H1 (cell line): ENCODE measurements around the gene TSTD2. TPM values are rescaled to one million over a fixed set of nuclear protein-coding genes. Genes with fewer than 3 reads are reported as not detected.

Experiments
- CTCF ChIA-PET: fragments of 300-600 bp; sonication (Branson Sonifier 250); formaldehyde crosslinking; loops from one replicate; lab custom pipeline; 2021; ENCODE audit not compliant: partially characterized antibody; lab: Charles Lee
- POLR2A ChIA-PET: fragments of 300-600 bp; sonication (Branson Sonifier 250); formaldehyde crosslinking; loops from one replicate; lab custom pipeline; 2021; ENCODE audit warnings: inconsistent platforms; ENCODE audit not compliant: partially characterized antibody; lab: Charles Lee
- DNase-seq, 2 experiments: peaks; one replicate each; pipeline versions ENCODE4 v3.0.0 to v3.0.0-alpha.2; 2010 to 2022; ENCODE audit warnings: low spot score in 2 of 2, low read depth in 1 of 2, mixed read lengths in 1 of 2
- FAIRE-seq: peaks from 2 replicates; lab custom pipeline; 2011; peaks lifted over from hg19 to GRCh38; lab: Jason Lieb, UNC
- H2AFZ ChIP-seq: 2 replicates; pipeline ENCODE4 v1.8.1; 2012; ENCODE audit warnings: low read length, inconsistent platforms
- H2AK5ac ChIP-seq: 2 replicates; pipeline ENCODE4 v1.6.1; 2013; ENCODE audit warnings: low read depth, low read length
- H2BK120ac ChIP-seq: replicated peaks from 2 replicates; pipeline ENCODE3; 2013; ENCODE audit warnings: low read depth, low read length, inconsistent platforms
- H2BK12ac ChIP-seq: 2 replicates; pipeline ENCODE4 v1.6.1; 2013; ENCODE audit warnings: low read depth, low read length
- H2BK15ac ChIP-seq: 2 replicates; pipeline ENCODE4 v1.6.1; 2013; ENCODE audit warnings: low read length
- H2BK20ac ChIP-seq: 2 replicates; pipeline ENCODE4 v1.6.1; 2013; ENCODE audit warnings: low read length
- H2BK5ac ChIP-seq: 2 replicates; pipeline ENCODE4 v1.6.1; 2013; ENCODE audit warnings: low read depth, low read length
- H3K14ac ChIP-seq: 2 replicates; pipeline ENCODE4 v1.6.1; 2013; ENCODE audit warnings: inconsistent platforms; ENCODE audit not compliant: insufficient read length
- H3K18ac ChIP-seq: 2 replicates; pipeline ENCODE4 v1.6.1; 2013; ENCODE audit warnings: low read length; ENCODE audit errors: extremely low read depth
- H3K23ac ChIP-seq: 2 replicates; pipeline ENCODE4 v1.6.1; 2013; ENCODE audit warnings: inconsistent platforms; ENCODE audit not compliant: insufficient read length
- H3K23me2 ChIP-seq: 2 replicates; pipeline ENCODE4 v1.6.1; 2013; ENCODE audit warnings: low read depth, low read length
- H3K27ac ChIP-seq: 2 replicates; pipeline ENCODE4 v1.6.1; 2011; ENCODE audit warnings: low read depth, low read length, inconsistent platforms
- H3K27me3 ChIP-seq, 4 experiments: replicated peaks in 1 of 4; 1 replicate in 1 of 4; 2 replicates in 3 of 4; pipeline versions ENCODE4 v1.6.1 to v1.8.1; 2011 to 2013; ENCODE audit warnings: low read length in 3 of 4, mild to moderate bottlenecking in 3 of 4, inconsistent platforms in 2 of 4, mixed read lengths in 2 of 4, moderate library complexity in 1 of 4; ENCODE audit not compliant: control insufficient read depth in 3 of 4, insufficient read depth in 3 of 4; ENCODE audit errors: extremely low read depth in 1 of 4
- H3K36me3 ChIP-seq, 4 experiments: 2 replicates each; pipeline versions ENCODE4 v1.6.1 to v1.8.1; 2011 to 2013; ENCODE audit warnings: mild to moderate bottlenecking in 4 of 4, low read length in 3 of 4, moderate library complexity in 2 of 4, control low read depth in 1 of 4, inconsistent platforms in 1 of 4; ENCODE audit not compliant: insufficient read depth in 4 of 4, control insufficient read depth in 2 of 4
- H3K4ac ChIP-seq: replicated peaks from 2 replicates; pipeline ENCODE3; 2013; ENCODE audit warnings: low read length, low read depth, mixed read lengths, inconsistent platforms; ENCODE audit not compliant: insufficient read length
- H3K4me1 ChIP-seq, 4 experiments: replicated peaks in 1 of 4; 1 replicate in 1 of 4; 2 replicates in 3 of 4; pipeline versions ENCODE4 v1.6.1 to v1.8.1; 2011 to 2013; ENCODE audit warnings: low read length in 3 of 4, inconsistent platforms in 2 of 4, mixed read lengths in 1 of 4; ENCODE audit not compliant: insufficient read depth in 4 of 4, control insufficient read depth in 3 of 4
- H3K4me2 ChIP-seq, 2 experiments: 2 replicates each; pipeline versions ENCODE4 v1.6.1 to v1.8.1; 2011 to 2013; ENCODE audit warnings: low read depth in 2 of 2, low read length in 2 of 2, control low read depth in 1 of 2, inconsistent platforms in 1 of 2, mild to moderate bottlenecking in 1 of 2; ENCODE audit not compliant: insufficient read depth in 1 of 2
- H3K4me3 ChIP-seq, 4 experiments: fragments of 200-600, 300-600 bp in 1 of 4; sonication (generic), shearing (Covaris generic), sonication (Bioruptor Twin) in 1 of 4; 2 replicates each; pipeline versions ENCODE4 v1.5.1 to v1.8.1; 2011 to 2016; ENCODE audit warnings: low read length in 4 of 4, low read depth in 3 of 4, control low read depth in 2 of 4, inconsistent platforms in 2 of 4, mild to moderate bottlenecking in 2 of 4, mixed read lengths in 1 of 4, moderate library complexity in 1 of 4; ENCODE audit not compliant: insufficient read depth in 2 of 4; ENCODE audit errors: extremely low read depth in 1 of 4
- H3K56ac ChIP-seq: replicated peaks from 2 replicates; pipeline ENCODE3; 2013; ENCODE audit warnings: low read depth, mild to moderate bottlenecking, mixed read lengths, low read length, inconsistent platforms; ENCODE audit not compliant: insufficient read length
- H3K79me1 ChIP-seq: 2 replicates; pipeline ENCODE4 v1.6.1; 2013; ENCODE audit warnings: low read depth, low read length, control low read depth
- H3K79me2 ChIP-seq, 2 experiments: 2 replicates each; pipeline versions ENCODE4 v1.6.1 to v1.8.1; 2012 to 2013; ENCODE audit warnings: low read length in 2 of 2, mild to moderate bottlenecking in 2 of 2, inconsistent platforms in 1 of 2; ENCODE audit not compliant: insufficient read depth in 2 of 2, control insufficient read depth in 1 of 2
- H3K9ac ChIP-seq, 4 experiments: replicated peaks in 1 of 4; 1 replicate in 1 of 4; 2 replicates in 3 of 4; pipeline versions ENCODE4 v1.6.1 to v1.8.1; 2011 to 2013; ENCODE audit warnings: low read depth in 3 of 4, low read length in 3 of 4, control low read depth in 2 of 4, mild to moderate bottlenecking in 2 of 4, moderate library complexity in 2 of 4, inconsistent platforms in 1 of 4; ENCODE audit errors: extremely low read depth in 1 of 4
- H3K9me3 ChIP-seq, 2 experiments: 2 replicates each; pipeline versions ENCODE4 v1.6.1 to v1.8.1; 2012 to 2013; ENCODE audit warnings: mild to moderate bottlenecking in 2 of 2, moderate library complexity in 2 of 2, control low read depth in 1 of 2, inconsistent platforms in 1 of 2, low read depth in 1 of 2, low read length in 1 of 2, mixed read lengths in 1 of 2; ENCODE audit not compliant: insufficient read depth in 2 of 2
- H4K20me1 ChIP-seq, 2 experiments: replicated peaks in 1 of 2; 2 replicates each; pipeline versions ENCODE3 to v1.8.1; 2011 to 2013; ENCODE audit warnings: inconsistent platforms in 2 of 2, low read length in 2 of 2, mild to moderate bottlenecking in 1 of 2; ENCODE audit not compliant: insufficient read depth in 2 of 2, control insufficient read depth in 1 of 2
- H4K5ac ChIP-seq: 2 replicates; pipeline ENCODE4 v1.6.1; 2013; ENCODE audit warnings: low read length, low read depth, mixed read lengths, inconsistent platforms; ENCODE audit not compliant: insufficient read length
- H4K8ac ChIP-seq: 2 replicates; pipeline ENCODE4 v1.8.0; 2013; ENCODE audit warnings: mild to moderate bottlenecking, moderate library complexity, low read length, inconsistent platforms; ENCODE audit not compliant: insufficient read depth; ENCODE audit errors: extremely low read depth
- H4K91ac ChIP-seq: replicated peaks from 2 replicates; pipeline ENCODE3; 2013; ENCODE audit warnings: low read length, mixed read lengths, inconsistent platforms; ENCODE audit not compliant: insufficient read length
- ASH2L ChIP-seq: fragments of 200-600, 300-600 bp; sonication (generic); IDR thresholded peaks from one replicate; pipeline ENCODE4 v1.7.1; 2017; ENCODE audit warnings: low read length
- BACH1 ChIP-seq: IDR thresholded peaks from 2 replicates; pipeline ENCODE4 v1.6.1; 2012; ENCODE audit warnings: low read length, improper control_type of control experiment
- BCL11A ChIP-seq, 2 experiments: IDR thresholded peaks; one replicate each; pipeline ENCODE4 v1.6.1; 2011; ENCODE audit warnings: low read depth in 2 of 2, low read length in 2 of 2, mild to moderate bottlenecking in 2 of 2
- CEBPB ChIP-seq: IDR thresholded peaks from 2 replicates; pipeline ENCODE4 v1.6.1; 2012; ENCODE audit warnings: low read depth, low read length
- JUND ChIP-seq: IDR thresholded peaks from 2 replicates; pipeline ENCODE4 v1.6.1; 2011; ENCODE audit warnings: mild to moderate bottlenecking, improper control_type of control experiment, low read length
- RAD21 ChIP-seq, 2 experiments: IDR thresholded peaks in 1 of 2; conservative IDR thresholded peaks in 1 of 2; 2 replicates each; pipeline ENCODE4 v1.6.1; 2011; ENCODE audit warnings: low read depth in 2 of 2, low read length in 2 of 2, improper control_type of control experiment in 1 of 2, inconsistent platforms in 1 of 2, mild to moderate bottlenecking in 1 of 2, moderate library complexity in 1 of 2
- SP4 ChIP-seq: IDR thresholded peaks from 2 replicates; pipeline ENCODE4 v1.6.1; 2012; ENCODE audit warnings: low read length, inconsistent platforms
- USF2 ChIP-seq: IDR thresholded peaks from 2 replicates; pipeline ENCODE4 v1.6.1; 2011; ENCODE audit warnings: low read length, improper control_type of control experiment
- WGBS, 2 experiments: shearing (Covaris generic) in 1 of 2; methylation state at CpG; one replicate each; pipeline versions ENCODE4 v1.1.6 to v1.1.7; 2013 to 2015; ENCODE audit warnings: low lambda C conversion rate in 2 of 2, mixed read lengths in 2 of 2, inconsistent platforms in 1 of 2, low coverage in 1 of 2, missing lambda C conversion rate in 1 of 2; ENCODE audit not compliant: insufficient replicate concordance in 2 of 2, insufficient coverage in 1 of 2, insufficient read length in 1 of 2; ENCODE audit errors: extremely low coverage in 1 of 2, missing lambda C conversion rate in 1 of 2; 5-methylcytosine and 5-hydroxymethylcytosine counted together
- polyA plus RNA-seq, 7 experiments: library from polyadenylated mRNA; depleted of rRNA in 3 of 7; stranded (reverse) in 5 of 7; unstranded in 2 of 7; fragments of >200 nt in 5 of 7; fragments of 200-250 nt in 2 of 7; gene quantifications; 1 replicate in 5 of 7; 2 replicates in 1 of 7; 4 replicates in 1 of 7; pipeline versions ENCODE4 v1.2.1 to v1.2.3, GENCODE V29; 2011 to 2013; ENCODE audit warnings: missing spikeins in 2 of 7, mixed read lengths in 2 of 7
- total RNA-seq: library from RNA; stranded (reverse); fragmentation: NEBNext Ultra II Directional; extraction: Animal tissue kit (Norgen Biotek cat#: 25700); gene quantifications from 2 replicates; pipeline ENCODE4 v1.2.1, GENCODE V29; 2021

The TSTD2 gene
- total and polyA plus RNA-seq, 2 of the 8 experiments (the other 6 are each of a cell fraction or from before 2014, with no cell fraction given): 16.1 to 17.5 TPM

- no peaks in the 10 kb centered on the region for H3K9me3 ChIP-seq
- H2BK120ac ChIP-seq: no peak overlapping the region
- no peak overlapping the region for H3K4me2 ChIP-seq
- H3K27ac ChIP-seq: no peak overlapping the region
- H3K79me2 ChIP-seq: no peaks in the 10 kb centered on the region
- no peak for TF ChIP-seq ASH2L
- TF ChIP-seq CEBPB: no peak
- TF ChIP-seq SP4: no peak
- no peak for TF ChIP-seq USF2
- no peak for TF ChIP-seq RAD21 (IDR thresholded peaks at IDR 0.05 in 1 of 2, conservative IDR thresholded peaks at IDR 0.05 in 1 of 2; ENCODE audit: low read depth in 2 of 2, low read length in 2 of 2)
- no peak for TF ChIP-seq JUND
- no peak for TF ChIP-seq BACH1
- no peak for TF ChIP-seq BCL11A (IDR thresholded peaks at IDR 0.05; ENCODE audit: low read depth in 2 of 2, low read length in 2 of 2)
- H3K27me3 ChIP-seq: no peaks in the 10 kb centered on the region; a peak in 1 of 7 replicates
- H4K20me1 ChIP-seq: no peaks in the 10 kb centered on the region
- H2BK20ac ChIP-seq: no peak overlapping the region
- no peak overlapping the region for H3K56ac ChIP-seq
- DNase-seq (no peak), FAIRE-seq (no peak)
- H3K36me3 ChIP-seq: no peaks in the 10 kb centered on the region
- no peak overlapping the region for H3K9ac ChIP-seq
- H2BK15ac ChIP-seq: no peak overlapping the region
- H4K91ac ChIP-seq: no peak overlapping the region
- no peak overlapping the region for H3K23ac ChIP-seq
- no peak overlapping the region for H3K4ac ChIP-seq
- H4K8ac ChIP-seq: no peak overlapping the region
- no peak overlapping the region for H3K18ac ChIP-seq
- H2AK5ac ChIP-seq: no peak overlapping the region
- no peak overlapping the region for H2BK5ac ChIP-seq
- no peak overlapping the region for H4K5ac ChIP-seq
- no peaks in the 10 kb centered on the region for H3K23me2 ChIP-seq
- H3K79me1 ChIP-seq: no peaks in the 10 kb centered on the region
- peaks cover 0 to 2% (median under 1%) of the 10 kb centered on the region in 4 experiments; a peak in 2 of 7 replicates for H3K4me1 ChIP-seq
- H2AFZ ChIP-seq: no peak overlapping the region
- H2BK12ac ChIP-seq: no peak overlapping the region
- ChIA-PET CTCF (interaction anchor here (0.8 kb wide), 1 partner anchor 57 kb away, joined by 3 read pairs; no protein-coding TSS in a partner anchor), POLR2A (interaction anchor here (0.6 to 1.0 kb wide), 2 partner anchors 10 to 24 kb away, joined by 3 to 4 read pairs; no protein-coding TSS in a partner anchor)
- H3K4me3 ChIP-seq: no peak overlapping the region
- WGBS, 2 experiments: 92% methylated on average over 7 of the region's 7 CpGs; no CpG with 5 or more reads in 1 of the 2 experiments
- H3K14ac ChIP-seq: no peak overlapping the region
These were observed 75.5 kb downstream of the TSTD2 start for GRCh38 chr9:97557606-97558095.
